Coronary artery (tissue), 2 donors: ENCODE results near the gene SPATA2.

Experiments used
- DNase-seq: peaks from one replicate; pipeline ENCODE4 v3.0.0-alpha.2; 2017; ENCODE audit warnings: low spot score
- H3K27ac ChIP-seq, 2 donors: fragments of 200-600 bp; sonication (generic); one replicate each; pipeline ENCODE4 v1.5.1; 2016 to 2019
- H3K4me3 ChIP-seq: fragments of 200-600 bp; sonication (generic); 2 replicates; pipeline ENCODE4 v1.5.1; 2016; ENCODE audit warnings: mild to moderate bottlenecking, moderate library complexity
- TF ChIP-seq, protein P1 (sequence below): fragments of 200-600 bp; sonication (generic); IDR thresholded peaks from one replicate; pipeline ENCODE4 v1.5.1; 2019; ENCODE audit warnings: antibody characterized with exemption

SPATA2 gene

DNA sequence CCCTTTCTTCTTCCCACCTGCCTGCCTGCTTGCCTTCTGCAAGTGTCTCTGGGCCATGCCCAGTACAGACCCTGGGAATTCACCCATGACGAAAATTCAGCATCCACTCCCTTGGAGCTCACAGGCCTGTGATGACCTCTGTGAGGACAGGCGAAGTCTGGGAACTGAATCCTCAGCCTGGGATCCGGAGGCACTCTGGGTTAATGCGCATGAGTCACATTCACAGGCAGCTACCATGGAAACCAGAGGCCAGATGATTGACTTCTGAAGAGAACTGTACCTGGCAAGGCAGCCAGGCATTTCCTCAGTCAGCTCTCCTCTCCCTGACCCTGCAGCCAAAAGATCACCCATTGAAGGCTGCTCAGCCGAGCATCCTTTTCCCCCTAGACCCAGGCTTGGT, 61.7 kb downstream of the SPATA2 start:
- DNase-seq: peak; percentile 85
- peak overlapping the region; percentile 67 to 89 for H3K27ac ChIP-seq
- no peak overlapping the region for H3K4me3 ChIP-seq
- TF ChIP-seq, protein P1, sequence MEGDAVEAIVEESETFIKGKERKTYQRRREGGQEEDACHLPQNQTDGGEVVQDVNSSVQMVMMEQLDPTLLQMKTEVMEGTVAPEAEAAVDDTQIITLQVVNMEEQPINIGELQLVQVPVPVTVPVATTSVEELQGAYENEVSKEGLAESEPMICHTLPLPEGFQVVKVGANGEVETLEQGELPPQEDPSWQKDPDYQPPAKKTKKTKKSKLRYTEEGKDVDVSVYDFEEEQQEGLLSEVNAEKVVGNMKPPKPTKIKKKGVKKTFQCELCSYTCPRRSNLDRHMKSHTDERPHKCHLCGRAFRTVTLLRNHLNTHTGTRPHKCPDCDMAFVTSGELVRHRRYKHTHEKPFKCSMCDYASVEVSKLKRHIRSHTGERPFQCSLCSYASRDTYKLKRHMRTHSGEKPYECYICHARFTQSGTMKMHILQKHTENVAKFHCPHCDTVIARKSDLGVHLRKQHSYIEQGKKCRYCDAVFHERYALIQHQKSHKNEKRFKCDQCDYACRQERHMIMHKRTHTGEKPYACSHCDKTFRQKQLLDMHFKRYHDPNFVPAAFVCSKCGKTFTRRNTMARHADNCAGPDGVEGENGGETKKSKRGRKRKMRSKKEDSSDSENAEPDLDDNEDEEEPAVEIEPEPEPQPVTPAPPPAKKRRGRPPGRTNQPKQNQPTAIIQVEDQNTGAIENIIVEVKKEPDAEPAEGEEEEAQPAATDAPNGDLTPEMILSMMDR: no peak
